ENCODE data around the gene ANKRD11. TPM values are rescaled to one million over a fixed set of nuclear protein-coding genes. Genes with fewer than 3 reads are reported as not detected.

ANKRD11 gene
- total RNA-seq, 1 donor from 2014 or later = 178 TPM

- no peak for DNase-seq (ENCODE audit: extremely low read depth, low read depth, low spot score)
Measured at GRCh38 chr16:89320782-89321501, 169.4 kb downstream of the ANKRD11 start.

- DNase-seq (ENCODE audit: extremely low read depth, low read depth, low spot score) = no peak
Measured at GRCh38 chr16:89319886-89320781, 170.2 kb downstream of the ANKRD11 start.

GRCh38 chr16:89319631-89319885 lies 170.8 kb downstream of the ANKRD11 start:
- no peak for DNase-seq (ENCODE audit: extremely low read depth, low read depth, low spot score)

GRCh38 chr16:89318871-89319630 lies 171.3 kb downstream of the ANKRD11 start:
- no peak for DNase-seq (ENCODE audit: extremely low read depth, low read depth, low spot score)

GRCh38 chr16:89318430-89318758 lies 172.0 kb downstream of the ANKRD11 start:
- no peak for DNase-seq (ENCODE audit: extremely low read depth, low read depth, low spot score)

GRCh38 chr16:89317729-89318429 lies 172.5 kb downstream of the ANKRD11 start:
- no peak for DNase-seq (ENCODE audit: extremely low read depth, low read depth, low spot score)

GRCh38 chr16:89317101-89317671 lies 173.2 kb downstream of the ANKRD11 start:
- DNase-seq (ENCODE audit: extremely low read depth, low read depth, low spot score) = no peak

GRCh38 chr16:89316701-89317100 lies 173.7 kb downstream of the ANKRD11 start:
- DNase-seq (ENCODE audit: extremely low read depth, low read depth, low spot score) = no peak

GRCh38 chr16:89315791-89316581 lies 174.4 kb downstream of the ANKRD11 start:
- peak; percentile 86 for DNase-seq (ENCODE audit: extremely low read depth, low read depth, low spot score)

GRCh38 chr16:89315271-89315670 lies 175.1 kb downstream of the ANKRD11 start:
- DNase-seq (ENCODE audit: extremely low read depth, low read depth, low spot score) = no peak

- no peak for DNase-seq (ENCODE audit: extremely low read depth, low read depth, low spot score)
Measured at GRCh38 chr16:89314854-89315253, 175.5 kb downstream of the ANKRD11 start.

GRCh38 chr16:89314357-89314756 lies 176.0 kb downstream of the ANKRD11 start:
- no peak for DNase-seq (ENCODE audit: extremely low read depth, low read depth, low spot score)

- no peak for DNase-seq (ENCODE audit: extremely low read depth, low read depth, low spot score)
Measured at GRCh38 chr16:89313583-89313982, 176.8 kb downstream of the ANKRD11 start.

GRCh38 chr16:89312598-89313299 lies 177.6 kb downstream of the ANKRD11 start:
- DNase-seq (ENCODE audit: extremely low read depth, low read depth, low spot score) = no peak

- DNase-seq (ENCODE audit: extremely low read depth, low read depth, low spot score) = no peak
Measured at GRCh38 chr16:89312194-89312593, 178.2 kb downstream of the ANKRD11 start.

GRCh38 chr16:89311636-89312035 lies 178.7 kb downstream of the ANKRD11 start:
- DNase-seq (ENCODE audit: extremely low read depth, low read depth, low spot score) = no peak

- no peak for DNase-seq (ENCODE audit: extremely low read depth, low read depth, low spot score)
Measured at GRCh38 chr16:89309438-89310122, 180.8 kb downstream of the ANKRD11 start.
